A549 treated with RU486 at 1 μM for 4 hours (cell line): ENCODE data around the gene RHPN2. TPM values are rescaled to one million over a fixed set of nuclear protein-coding genes. Genes with fewer than 3 reads are reported as not detected.

Experiments used
- total RNA-seq: library from RNA; stranded (reverse); fragments of 200-300 nt; extraction: Qiagen RNA extraction; gene quantifications from 5 replicates; pipeline ENCODE4 v1.2.3, GENCODE V29; 2022; ENCODE audit warnings: low read depth

The RHPN2 gene
- 57.2 to 65.5 TPM (median 58.9 TPM) in 5 replicates for total RNA-seq

GRCh38 chr19:33064792-33065550, at the start of gene RHPN2:
Gene RHPN2 (minus strand): TSS chr19:33064888. CDS start chr19:33064852, 36 bp downstream.

GRCh38 chr19:33080761-33081681, 16.3 kb upstream of the RHPN2 start, which contains the start of gene GPATCH1:
Gene GPATCH1 (plus strand): TSS chr19:33081181. CDS start chr19:33081194, 13 bp downstream.

GRCh38 chr19:32971715-32972540, 92.8 kb downstream of the RHPN2 start, which contains the start of the genes CEP89 and FAAP24:
Gene CEP89 (minus strand): TSS chr19:32971958. CDS start chr19:32971874, 84 bp downstream.
Gene FAAP24 (plus strand): TSS chr19:32972242. CDS start chr19:32973197, 955 bp downstream.

Other genes starting within 250 kb of the RHPN2 start
- gene SLC7A9, start 195.1 kb downstream of the RHPN2 start, total RNA-seq: 0.22 to 0.57 TPM (median 0.43 TPM) in 5 replicates
- gene CEP89, start 92.9 kb downstream of the RHPN2 start, total RNA-seq: 44.3 to 53.3 TPM (median 46.5 TPM) in 5 replicates
- 14.5 to 17.0 TPM (median 15.5 TPM) in 5 replicates for gene FAAP24, start 92.6 kb downstream of the RHPN2 start, total RNA-seq
- gene GPATCH1, start 16.3 kb upstream of the RHPN2 start, total RNA-seq: 12.7 to 16.3 TPM (median 15.0 TPM) in 5 replicates
- gene WDR88, start 67.2 kb upstream of the RHPN2 start, total RNA-seq: 0.16 TPM in 1 of 5 replicates, not detected in the others
- 31.6 to 61.9 TPM (median 53.0 TPM) in 5 replicates for gene LRP3, start 129.4 kb upstream of the RHPN2 start, total RNA-seq
- gene SLC7A10, start 161.0 kb upstream of the RHPN2 start, total RNA-seq: 0.09 to 0.14 TPM (median 0.13 TPM) in 3 of 5 replicates, not detected in the others
- gene CEBPA, start 237.6 kb upstream of the RHPN2 start, total RNA-seq: 5.6 to 11.1 TPM (median 9.3 TPM) in 5 replicates